ENCODE results near the gene RNU6-7.

- TF ChIP-seq CTCF (IDR thresholded peaks at IDR 0.05; ENCODE audit: low read depth, low read length) (no peak), EZH2phosphoT487 (IDR thresholded peaks at IDR 0.05; ENCODE audit: low read depth) (no peak)
Measured at GRCh38 chr14:32226056-32226455, 24.2 kb downstream of the RNU6-7 start.
